ACC112 (cell line): Measurements from ENCODE around the gene NPIPB9.
"Not testable (repeated sequence)": the region's sequence is repeated elsewhere in the genome, so short reads cannot be mapped to it uniquely, and the experiment has no call there.

ENCODE experiments used
- H2AFZ ChIP-seq: fragments of 200-600 bp; sonication (generic); one replicate; pipeline ENCODE4 v1.6.0; 2017; ENCODE audit warnings: antibody characterized with exemption, low read length; ENCODE audit not compliant: unreplicated experiment
- H3K27ac ChIP-seq: fragments of 200-600 bp; sonication (generic); 2 replicates; pipeline ENCODE4 v1.5.1; 2014; ENCODE audit warnings: low read depth, mild to moderate bottlenecking, antibody characterized with exemption, low read length, moderate library complexity
- H3K27me3 ChIP-seq: fragments of 200-600 bp; sonication (generic); 2 replicates; pipeline ENCODE4 v1.6.1; 2014; ENCODE audit warnings: mild to moderate bottlenecking, antibody characterized with exemption, low read length, moderate library complexity, mixed read lengths; ENCODE audit not compliant: insufficient read depth
- H3K36me3 ChIP-seq: fragments of 200-600 bp; sonication (generic); 2 replicates; pipeline ENCODE4 v1.6.1; 2016; ENCODE audit warnings: mild to moderate bottlenecking, antibody characterized with exemption, low read length, moderate library complexity, mixed read lengths; ENCODE audit not compliant: insufficient read depth
- H3K4me1 ChIP-seq: fragments of 200-600 bp; sonication (generic); one replicate; pipeline ENCODE4 v1.6.1; 2016; ENCODE audit warnings: low read length, mixed read lengths; ENCODE audit not compliant: insufficient read depth, unreplicated experiment, control insufficient read depth
- H3K4me3 ChIP-seq: fragments of 200-600 bp; sonication (generic); 2 replicates; pipeline ENCODE4 v1.5.1; 2014; ENCODE audit warnings: mild to moderate bottlenecking, low read depth, low read length
- H3K79me2 ChIP-seq: fragments of 200-600 bp; sonication (generic); one replicate; pipeline ENCODE4 v1.6.0; 2016; ENCODE audit warnings: low read length; ENCODE audit not compliant: control insufficient read depth, unreplicated experiment, insufficient read depth

NPIPB9 gene

DNA sequence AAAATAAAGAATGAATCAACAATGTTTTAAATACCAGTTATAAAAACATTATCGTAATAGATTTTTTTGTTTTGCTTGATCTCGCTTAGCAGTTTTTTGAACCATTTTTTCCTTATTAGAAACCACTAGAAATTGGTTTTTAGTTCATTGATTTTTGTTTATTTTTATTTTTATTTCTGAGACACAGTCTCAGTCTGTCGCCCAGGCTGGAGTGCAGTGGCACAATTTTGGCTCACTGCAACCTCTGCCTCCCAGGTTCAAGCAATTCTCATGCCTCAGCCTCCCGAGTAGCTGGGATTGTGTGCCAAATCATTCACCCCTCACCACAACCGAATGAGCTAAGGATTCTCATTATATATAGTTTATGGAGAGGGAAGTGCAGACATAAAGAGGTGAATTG lies at the start of gene NPIPB9:
Gene NPIPB9 (plus strand): TSS at position 301 of the 400 bp plus-strand sequence.
- not testable (repeated sequence) for H3K27me3 ChIP-seq, H3K79me2 ChIP-seq, H2AFZ ChIP-seq, H3K4me1 ChIP-seq, H3K27ac ChIP-seq, H3K4me3 ChIP-seq, H3K36me3 ChIP-seq

DNA sequence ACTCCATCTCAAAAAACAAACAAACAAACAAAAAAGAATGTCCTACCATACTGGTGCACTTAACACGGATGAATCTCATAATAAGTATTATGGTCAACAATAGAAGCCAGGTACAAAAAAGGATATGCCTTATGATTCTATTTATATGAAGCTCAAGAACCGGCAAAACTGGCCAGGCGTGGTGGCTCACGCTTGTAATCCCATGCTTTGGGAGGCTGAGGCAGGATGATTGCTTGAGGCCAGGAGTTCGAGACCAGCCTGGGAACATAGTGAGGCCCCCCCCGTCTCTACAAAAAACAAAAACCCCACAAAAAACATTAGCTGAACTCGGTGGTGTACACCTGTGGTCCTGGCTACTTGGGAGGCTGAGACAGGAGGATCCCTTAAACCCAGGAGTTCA lies 47.3 kb upstream of the NPIPB9 start:
- not testable (repeated sequence) for H3K27ac ChIP-seq, H3K27me3 ChIP-seq, H3K79me2 ChIP-seq, H3K4me3 ChIP-seq, H2AFZ ChIP-seq, H3K4me1 ChIP-seq, H3K36me3 ChIP-seq

DNA sequence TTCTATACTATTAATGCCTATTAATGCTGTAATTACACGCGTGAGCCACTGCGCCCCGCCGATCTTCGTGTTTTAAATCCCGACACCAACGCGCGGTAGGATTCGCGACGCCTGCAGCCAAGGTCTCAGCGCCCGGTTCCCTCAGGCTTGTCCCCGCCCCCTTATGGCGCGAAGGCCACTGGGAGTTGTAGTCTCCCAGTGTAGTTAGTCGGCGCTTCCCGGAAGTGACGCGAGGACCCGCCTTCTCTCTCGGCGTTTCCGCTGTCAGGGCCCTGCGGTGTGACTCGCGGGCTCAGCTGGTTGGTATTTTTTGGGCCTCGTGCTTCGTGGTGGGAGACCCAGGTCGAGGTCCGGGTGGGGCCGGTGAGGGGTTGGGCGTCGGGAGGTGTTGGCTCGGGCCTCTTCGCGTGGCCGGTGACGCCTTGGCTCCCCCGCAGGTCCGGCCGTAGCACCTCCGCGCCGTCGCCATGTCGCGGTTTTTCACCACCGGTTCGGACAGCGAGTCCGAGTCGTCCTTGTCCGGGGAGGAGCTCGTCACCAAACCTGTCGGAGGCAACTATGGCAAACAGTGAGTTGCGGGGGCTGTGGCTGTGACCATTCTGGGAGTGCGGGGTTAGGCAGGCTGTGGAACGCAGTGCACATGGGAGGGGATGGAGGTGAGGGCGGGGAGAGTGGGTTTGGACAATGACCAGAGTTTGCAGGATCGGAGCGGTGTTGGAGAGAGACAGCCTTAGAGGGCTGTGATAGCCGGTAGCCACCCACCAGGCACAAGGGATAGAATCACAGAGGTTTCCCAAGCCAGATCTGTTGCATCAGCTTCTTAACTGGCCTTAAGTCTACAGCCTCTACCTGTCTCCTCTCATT lies 40.1 kb upstream of the NPIPB9 start, which contains the start of gene EIF3C:
Gene EIF3C (plus strand): TSS at position 245 of the 864 bp plus-strand sequence. CDS start 223 bp downstream, at position 468.
- not testable (repeated sequence) for H3K36me3 ChIP-seq, H3K27ac ChIP-seq, H3K4me1 ChIP-seq, H3K27me3 ChIP-seq, H3K4me3 ChIP-seq, H2AFZ ChIP-seq, H3K79me2 ChIP-seq

DNA sequence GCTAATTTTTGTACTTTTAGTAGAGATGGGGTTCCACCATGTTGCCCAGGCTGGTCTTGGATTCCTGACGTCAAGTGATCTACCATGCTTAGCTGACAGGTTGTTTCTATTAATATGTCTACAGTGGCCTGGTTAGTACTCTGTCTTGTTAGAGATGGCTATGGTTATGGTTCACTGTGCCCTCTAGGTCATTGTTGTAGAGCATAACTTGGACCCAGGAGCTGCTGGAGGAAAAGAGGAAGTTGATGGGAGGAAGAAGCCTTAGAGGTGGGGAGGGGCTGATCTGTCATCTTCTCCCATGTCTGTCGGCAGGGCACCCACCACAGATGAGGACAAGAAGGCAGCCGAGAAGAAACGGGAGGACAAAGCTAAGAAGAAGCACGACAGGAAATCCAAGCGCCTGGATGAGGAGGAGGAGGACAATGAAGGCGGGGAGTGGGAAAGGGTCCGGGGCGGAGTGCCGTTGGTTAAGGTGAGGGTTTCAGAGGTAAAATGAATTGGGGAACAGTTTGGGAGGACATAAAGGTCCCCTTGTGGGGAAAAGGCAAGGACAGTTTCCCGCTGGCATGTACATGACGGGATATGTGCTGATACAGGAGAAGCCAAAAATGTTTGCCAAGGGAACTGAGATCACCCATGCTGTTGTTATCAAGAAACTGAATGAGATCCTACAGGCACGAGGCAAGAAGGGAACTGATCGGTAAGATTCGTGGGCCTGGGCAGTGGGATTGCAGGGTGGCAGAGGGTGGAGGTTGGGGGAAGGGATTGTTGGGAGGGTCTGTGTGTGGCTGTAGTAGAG lies 28.5 kb upstream of the NPIPB9 start:
- H3K4me1 ChIP-seq, H3K27me3 ChIP-seq, H3K4me3 ChIP-seq, H2AFZ ChIP-seq, H3K79me2 ChIP-seq, H3K36me3 ChIP-seq, H3K27ac ChIP-seq: not testable (repeated sequence)

DNA sequence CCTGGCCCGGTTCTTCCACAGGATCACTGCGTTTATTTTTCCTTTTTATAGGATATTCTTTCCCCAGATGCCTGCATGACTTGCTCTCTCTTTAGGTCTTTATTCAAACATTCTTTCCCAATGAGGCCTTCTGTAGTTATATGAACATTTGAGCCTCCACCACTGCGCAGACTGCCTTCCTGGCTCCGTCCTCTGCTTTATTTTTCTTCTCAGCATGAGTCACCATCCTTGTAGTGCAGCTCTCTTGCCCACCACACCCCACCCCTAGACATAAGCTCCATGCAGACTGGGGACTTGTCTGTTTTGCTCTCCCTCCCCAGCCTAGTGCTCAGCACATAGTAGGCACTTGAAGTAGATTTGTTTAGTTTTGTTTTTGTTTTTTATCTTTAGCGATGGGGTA lies 20.3 kb upstream of the NPIPB9 start:
- H3K79me2 ChIP-seq, H3K27ac ChIP-seq, H3K4me3 ChIP-seq, H3K27me3 ChIP-seq, H2AFZ ChIP-seq, H3K4me1 ChIP-seq, H3K36me3 ChIP-seq: not testable (repeated sequence)

DNA sequence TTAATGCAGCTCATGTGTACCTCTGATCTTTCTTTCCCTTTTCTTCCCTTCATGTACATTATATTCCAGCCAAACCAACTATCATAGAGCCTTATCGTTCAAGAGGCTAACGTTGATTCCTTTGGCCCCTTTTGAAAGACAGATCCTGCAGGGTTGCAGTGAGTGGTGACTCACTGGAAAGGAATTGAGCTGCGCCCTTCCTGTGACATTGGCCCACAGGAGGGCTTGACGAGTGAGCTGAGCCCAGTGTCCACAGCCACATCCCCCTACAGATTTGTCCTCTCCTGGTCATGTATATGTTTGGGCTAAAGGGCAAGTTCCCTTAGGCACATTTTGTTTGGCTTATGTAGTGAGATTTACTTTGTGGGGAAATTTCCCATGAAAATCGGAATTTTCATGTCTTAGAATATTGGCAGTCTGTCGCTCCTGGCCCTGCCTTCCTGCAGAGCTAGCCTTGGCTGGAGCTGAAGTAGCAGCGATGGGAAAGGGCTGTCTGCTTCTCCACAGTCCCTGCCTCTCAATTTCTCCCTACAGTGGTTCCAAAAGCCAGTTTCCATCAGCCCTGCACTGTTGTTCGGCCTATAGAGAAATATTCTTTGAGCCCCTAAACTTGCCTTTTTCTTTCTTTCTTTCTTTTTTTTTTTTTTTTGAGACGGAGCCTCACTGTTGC lies 19.0 kb upstream of the NPIPB9 start:
- not testable (repeated sequence) for H3K27ac ChIP-seq, H3K79me2 ChIP-seq, H2AFZ ChIP-seq, H3K36me3 ChIP-seq, H3K4me3 ChIP-seq, H3K27me3 ChIP-seq, H3K4me1 ChIP-seq

DNA sequence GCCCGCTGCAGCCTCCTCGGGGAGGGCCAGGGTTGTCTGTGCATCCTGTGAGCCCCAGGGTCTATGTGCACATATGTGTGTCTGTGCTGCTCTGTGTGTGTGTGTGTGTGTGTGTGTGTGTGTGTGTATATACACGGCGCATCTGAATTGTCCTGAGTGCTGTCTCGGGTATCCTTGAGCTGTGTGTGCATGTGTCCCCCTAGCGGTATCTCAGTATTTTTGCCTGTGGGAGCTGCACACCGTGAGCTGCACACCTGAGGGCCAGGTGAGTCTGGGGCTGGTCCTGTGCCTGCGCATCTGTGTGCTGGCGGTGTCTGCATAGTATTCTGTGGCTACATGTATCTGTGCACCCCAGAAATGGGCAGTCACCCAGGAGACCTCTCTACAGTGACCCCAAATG lies 11.8 kb upstream of the NPIPB9 start:
- H3K27me3 ChIP-seq, H3K79me2 ChIP-seq, H3K36me3 ChIP-seq, H3K4me1 ChIP-seq, H3K27ac ChIP-seq, H2AFZ ChIP-seq, H3K4me3 ChIP-seq: not testable (repeated sequence)

DNA sequence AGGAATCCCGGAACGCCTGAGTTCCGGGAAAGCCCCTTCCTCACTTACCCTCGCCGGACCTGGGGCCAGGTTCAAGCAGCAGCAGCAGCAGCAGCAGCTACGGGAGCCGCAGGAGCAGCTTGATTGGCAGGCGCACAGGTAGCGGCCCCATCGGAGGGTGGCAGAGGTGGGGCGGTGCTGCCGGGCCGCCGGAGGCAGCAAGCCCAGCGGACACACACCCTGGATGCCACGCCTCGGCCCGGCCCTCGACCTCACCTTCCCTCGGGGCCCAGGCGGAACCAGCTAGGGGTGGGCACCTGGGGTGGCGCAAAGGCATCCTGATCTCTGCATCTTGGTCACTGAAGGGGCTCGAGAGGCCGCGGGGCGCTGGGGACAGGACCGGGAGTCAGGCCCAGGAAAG lies 11.0 kb upstream of the NPIPB9 start:
- H3K4me3 ChIP-seq, H2AFZ ChIP-seq, H3K4me1 ChIP-seq, H3K27ac ChIP-seq, H3K27me3 ChIP-seq, H3K79me2 ChIP-seq, H3K36me3 ChIP-seq: not testable (repeated sequence)

DNA sequence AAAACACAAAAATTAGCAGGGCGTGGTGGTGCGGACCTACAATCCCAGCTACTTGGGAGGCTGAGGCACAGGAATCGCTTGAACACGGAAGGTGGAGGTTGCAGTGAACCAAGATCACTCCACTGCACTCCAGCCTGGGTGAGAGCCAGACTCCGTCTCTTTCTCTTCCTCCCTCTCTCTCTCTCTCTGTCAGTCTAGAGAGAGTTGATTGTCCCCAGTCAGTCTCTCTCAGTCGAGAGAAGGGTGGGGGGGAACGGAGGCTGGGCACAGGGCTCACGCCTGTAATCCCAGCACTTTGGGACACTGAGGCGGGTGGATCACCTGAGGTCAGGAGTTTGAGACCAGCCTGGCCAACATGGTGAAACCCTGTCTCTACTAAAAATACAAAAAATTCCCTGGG lies 10.3 kb upstream of the NPIPB9 start:
- H3K36me3 ChIP-seq, H3K4me3 ChIP-seq, H3K79me2 ChIP-seq, H2AFZ ChIP-seq, H3K27me3 ChIP-seq, H3K4me1 ChIP-seq, H3K27ac ChIP-seq: not testable (repeated sequence)

DNA sequence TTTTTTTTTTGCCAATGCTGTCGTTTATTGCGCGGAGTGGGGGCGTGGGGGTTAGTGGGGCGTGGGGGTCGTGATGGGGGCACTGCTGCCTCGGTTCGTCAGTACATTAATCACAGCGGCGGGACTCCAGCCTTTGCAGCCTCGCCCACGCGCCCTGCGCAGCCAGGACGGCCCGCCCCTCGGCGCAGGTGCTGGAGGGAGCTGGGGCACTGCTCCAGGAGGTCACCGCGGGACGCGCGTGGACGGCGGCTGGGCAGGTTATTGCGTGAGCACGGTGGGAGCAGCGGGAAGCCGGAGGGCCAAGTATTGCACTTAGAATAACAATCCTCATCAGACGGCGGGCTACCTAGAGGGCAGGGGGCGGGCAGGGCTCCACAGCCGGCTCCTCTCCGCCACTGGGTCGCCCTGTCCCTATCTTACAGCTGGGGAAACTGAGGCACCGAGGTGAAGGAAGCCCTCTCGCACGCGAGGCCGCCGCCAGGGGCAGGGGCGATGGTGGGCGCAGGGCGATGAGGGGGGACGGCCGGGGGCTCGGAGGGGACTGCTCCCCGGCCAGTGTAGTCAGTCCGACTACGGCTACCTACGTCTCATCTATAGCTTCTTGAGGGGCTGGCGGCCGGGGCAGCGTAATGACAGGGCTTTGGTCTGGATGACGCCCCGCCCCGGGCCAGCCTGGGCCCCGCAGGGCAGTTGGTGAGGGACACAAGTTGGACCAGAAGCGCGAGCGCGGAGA lies 4.8 kb upstream of the NPIPB9 start:
- not testable (repeated sequence) for H3K36me3 ChIP-seq, H2AFZ ChIP-seq, H3K27ac ChIP-seq

More for the DNA sequence above, 4.8 kb upstream of the NPIPB9 start:
- H3K4me3 ChIP-seq, H3K4me1 ChIP-seq, H3K79me2 ChIP-seq, H3K27me3 ChIP-seq: not testable (repeated sequence)
